Skin of body (tissue), 2 donors: ENCODE data around the gene KCNJ9. TPM values are rescaled to one million over a fixed set of nuclear protein-coding genes. Genes with fewer than 3 reads are reported as not detected.

Experiments used
- DNase-seq: peaks from one replicate; lab custom pipeline; 2025; lab: John Stamatoyannopoulos, UW
- total RNA-seq: library from RNA; depleted of rRNA; stranded (reverse); fragments of >200 nt; gene quantifications from one replicate; pipeline ENCODE4 v1.2.3, GENCODE V29; 2014

Gene KCNJ9
- total RNA-seq, 1 donor from 2014 or later, result not detected

DNA sequence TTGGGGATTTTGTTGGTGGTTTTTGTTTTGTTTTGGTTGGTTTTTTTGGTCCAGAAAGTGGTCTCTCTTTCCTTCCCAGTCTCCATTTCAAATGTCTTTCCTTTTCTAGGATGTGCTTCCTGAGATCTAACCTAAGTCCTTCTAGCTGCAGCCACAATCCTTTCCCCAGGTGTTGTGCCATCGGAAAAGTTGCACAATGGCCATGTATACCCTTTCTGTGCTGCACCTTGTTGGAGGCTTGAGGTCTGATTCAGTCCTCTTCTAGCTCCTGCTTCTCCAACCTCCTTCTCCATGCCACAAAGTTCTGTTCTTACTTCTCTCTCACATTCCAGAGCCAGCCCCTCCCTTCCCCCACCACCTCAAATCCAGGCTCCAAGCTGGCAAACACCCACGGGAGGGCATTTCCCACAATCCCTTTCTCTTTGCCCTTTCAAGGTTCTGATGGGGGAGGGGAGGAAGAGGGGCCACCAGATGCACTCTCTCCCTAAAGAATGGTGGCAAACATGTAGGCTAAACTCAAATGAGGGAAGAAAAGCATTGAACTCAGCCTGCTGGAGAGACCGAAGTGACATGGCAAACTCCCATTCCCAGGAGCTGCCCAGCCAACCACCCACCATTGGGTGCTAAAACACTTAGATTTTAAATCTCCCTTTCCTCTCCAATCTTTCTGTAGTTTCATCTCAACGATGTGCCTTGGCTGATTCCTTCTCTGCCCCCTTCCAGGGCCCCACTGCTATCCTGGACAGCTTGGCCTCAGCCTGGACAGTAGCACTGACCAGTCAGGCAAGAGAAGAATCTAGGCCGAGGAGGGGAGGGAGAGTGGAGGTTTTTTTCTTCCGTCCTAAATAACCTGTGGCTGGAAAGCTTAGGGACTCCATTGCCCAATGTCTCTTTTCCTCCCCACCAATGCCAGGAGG is 14.3 kb upstream of the KCNJ9 start:
- DNase-seq, result no peak

DNA sequence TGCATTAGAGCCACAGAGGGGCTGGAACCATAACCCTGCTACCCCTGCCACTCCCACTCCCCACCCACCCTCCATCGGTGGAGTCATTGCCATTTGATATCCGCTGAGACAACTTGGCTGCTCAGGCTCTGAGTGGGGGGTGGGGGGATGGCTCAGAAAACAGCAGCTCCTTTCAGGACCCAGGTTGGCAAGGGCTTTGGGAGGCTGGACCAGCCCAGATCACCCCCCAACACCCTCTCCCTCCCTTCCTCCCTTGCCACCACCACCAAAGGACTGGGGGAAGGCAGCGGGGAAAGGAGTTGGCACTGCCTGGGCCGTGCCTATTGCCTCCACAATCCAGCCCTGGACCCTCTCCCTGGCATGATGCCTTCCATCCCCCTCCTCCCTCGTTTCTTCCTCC is 13.1 kb upstream of the KCNJ9 start:
- DNase-seq, result no peak

DNA sequence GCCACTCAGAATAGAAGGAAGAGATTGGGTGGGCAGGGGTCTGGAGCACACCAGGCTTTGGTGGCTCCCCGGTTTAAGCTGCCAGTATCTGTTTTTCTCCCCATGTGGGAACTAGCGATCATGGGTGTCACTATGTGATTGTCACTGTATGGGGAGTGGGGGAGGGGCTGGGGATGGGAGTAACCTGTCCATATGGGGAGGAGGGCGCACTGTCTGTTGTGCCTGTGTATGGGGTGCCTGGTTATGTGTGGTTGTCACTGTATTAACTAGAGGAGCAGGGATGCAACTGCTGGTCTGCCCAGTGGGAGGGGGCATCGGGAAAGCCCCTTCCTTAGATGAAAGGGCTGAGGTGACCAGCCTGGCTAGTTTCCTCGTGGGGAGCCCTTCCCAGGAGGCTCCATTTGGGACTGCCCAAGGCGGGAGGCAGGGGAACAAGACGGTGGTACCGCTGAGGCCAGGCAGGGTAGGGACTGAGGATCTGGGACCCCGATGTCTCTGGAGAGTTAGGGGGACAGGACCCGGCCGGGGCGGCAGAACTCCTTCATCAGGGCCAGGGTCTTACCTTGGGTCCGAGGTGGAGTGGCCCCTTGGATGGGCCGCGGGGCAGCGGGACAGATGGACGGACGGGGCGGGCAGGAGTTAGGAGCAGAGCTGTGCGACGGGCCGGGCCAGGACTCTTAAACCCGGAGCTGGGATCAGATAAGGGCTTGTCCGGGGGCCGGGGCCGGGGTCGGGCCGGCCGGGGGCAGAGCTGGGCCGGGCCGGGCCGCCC is 11.7 kb upstream of the KCNJ9 start, which contains the start of gene KCNJ10:
KCNJ10 (minus strand) TSS at position 701 of the 772 bp plus-strand sequence. CDS start 27,628 bp downstream, outside the sequence.
- DNase-seq, result no peak

DNA sequence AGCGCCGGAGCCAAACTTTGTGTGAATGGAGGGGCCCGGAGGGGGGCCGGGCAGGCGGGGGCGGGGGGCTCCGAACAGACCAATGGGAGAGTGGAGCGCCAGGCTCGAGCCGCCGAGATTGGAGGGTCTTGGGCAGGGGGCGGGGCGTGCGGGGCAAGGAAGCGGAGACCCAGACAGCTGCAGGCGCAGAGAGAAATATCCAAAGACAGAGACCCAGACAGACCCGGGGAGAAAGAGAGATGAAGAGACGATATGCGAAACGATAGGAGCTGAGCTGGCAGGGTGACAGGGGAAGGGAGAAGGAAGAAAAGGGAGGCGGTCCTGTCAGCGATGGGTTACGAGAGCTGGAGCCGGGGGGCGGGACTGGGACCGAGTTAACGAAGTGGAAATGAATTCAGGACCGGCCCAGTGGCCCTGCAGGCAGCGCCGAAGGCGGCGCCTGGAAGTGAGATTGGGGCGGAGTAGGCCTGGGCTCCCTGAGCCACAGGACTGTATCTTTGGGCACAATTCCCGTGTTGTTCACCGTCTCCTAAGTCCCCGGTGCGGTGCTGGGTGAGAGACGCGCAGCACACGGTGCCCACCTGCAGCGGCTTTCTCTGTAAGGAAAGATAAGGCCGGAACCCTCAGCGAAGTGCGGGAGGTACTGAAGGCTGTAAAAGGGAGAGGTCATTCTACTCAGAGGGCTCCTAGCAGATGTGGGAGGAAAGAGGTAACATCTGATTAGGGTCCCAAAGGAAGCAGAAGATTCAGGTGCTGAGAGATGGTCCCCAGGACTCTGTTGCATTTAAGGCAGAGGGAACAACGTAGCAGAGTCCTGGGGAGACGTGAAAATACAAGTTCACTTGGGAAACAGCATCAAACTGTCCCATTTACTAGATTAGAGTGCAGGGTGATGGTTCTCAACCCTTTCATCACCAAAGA is 10.8 kb upstream of the KCNJ9 start:
- DNase-seq, result peak; percentile 50

DNA sequence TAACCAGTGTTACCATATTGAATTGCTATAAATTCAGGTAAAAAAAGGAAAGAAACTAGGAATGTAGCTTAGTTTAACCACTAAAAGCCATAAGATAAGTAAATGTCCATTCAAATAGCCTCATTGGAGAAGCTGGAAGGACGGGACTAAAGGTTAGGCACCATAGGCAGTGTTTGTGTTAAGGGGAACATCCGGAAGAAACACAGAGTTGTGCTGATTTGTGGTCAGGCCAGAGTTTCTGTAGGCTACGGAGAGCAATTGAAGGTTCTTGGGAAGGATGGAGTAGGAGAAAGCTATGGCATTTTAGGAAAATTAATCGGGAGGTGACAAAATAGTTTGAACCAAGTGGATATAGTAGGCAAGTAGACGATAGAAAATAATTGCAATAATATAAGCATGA is 10.0 kb upstream of the KCNJ9 start:
- DNase-seq, result no peak

DNA sequence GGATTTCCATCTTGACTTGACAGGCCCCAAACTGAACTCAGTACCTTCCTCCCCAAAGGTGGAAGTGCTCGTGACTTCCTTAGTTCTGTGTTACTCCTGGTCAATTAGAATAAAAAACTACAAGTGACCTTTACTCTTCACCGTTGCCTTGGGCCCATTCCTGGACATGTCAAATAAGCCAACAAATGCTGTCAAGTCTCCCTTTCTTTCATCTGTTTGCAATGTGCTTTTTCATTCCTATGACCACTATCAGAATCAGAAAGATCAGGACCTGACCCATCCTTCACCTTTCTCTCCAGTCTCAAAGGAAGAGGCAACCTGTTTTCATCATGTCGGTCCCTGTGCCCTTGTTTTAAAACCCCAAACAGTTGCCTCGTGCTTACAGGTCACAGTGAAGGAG is 6.5 kb upstream of the KCNJ9 start:
- DNase-seq, result no peak

DNA sequence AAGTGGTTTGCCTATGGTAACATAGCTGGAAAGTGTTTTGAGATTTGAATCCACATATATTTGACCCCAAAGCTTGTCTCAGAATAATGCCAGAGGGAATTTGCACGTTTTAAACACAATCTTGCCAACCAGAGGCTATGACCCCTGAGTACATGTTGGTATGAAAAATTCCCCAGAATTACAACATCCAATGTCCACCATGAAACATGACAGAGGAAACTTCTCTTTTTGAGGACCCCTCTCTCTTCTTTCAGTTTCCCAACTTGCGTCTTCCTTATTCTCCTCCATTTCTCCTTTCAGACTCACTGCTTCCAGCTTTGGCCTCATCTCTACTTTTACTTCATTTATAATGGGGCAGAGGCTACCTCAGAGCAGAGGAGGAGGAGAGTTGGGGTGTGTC is 5.5 kb upstream of the KCNJ9 start:
- DNase-seq, result no peak

DNA sequence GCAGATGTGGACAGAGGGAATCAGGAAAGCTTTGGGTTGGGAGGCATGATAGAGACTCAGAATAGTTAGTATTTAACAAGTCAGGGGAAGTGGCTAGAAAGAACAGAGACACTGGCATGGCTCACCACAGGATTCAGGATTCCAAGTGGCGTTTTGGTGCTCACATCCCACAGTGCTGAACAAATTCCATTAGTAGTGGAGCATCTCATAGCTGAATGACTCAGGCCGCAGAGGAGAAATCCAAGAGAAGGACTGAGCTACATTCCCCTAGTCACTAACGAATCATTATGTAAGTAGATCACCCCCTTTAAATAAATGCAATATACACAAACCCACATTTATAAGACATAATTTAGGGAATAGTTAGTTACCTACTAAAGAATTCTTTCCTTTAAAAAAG is 5.0 kb upstream of the KCNJ9 start:
- DNase-seq, result no peak

DNA sequence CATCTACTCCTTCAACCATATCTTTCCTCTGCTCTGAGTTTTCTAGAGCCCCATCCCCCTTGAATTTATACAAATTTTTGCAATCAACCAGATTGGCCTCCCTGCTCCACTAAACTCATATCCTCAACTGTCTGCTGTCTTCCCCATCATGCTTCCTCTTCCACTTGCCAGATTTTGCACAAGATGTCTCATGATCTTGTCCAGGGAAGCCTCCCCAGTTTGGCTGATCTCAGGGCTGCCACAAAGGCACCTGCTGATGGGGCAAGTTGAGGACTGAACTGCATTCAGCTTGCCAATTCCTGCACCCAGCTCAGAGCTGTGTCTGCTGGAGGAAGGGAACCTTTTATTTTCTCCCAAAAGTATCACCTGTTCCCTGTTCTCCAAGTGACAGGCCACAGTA is 3.9 kb upstream of the KCNJ9 start:
- no peak for DNase-seq

DNA sequence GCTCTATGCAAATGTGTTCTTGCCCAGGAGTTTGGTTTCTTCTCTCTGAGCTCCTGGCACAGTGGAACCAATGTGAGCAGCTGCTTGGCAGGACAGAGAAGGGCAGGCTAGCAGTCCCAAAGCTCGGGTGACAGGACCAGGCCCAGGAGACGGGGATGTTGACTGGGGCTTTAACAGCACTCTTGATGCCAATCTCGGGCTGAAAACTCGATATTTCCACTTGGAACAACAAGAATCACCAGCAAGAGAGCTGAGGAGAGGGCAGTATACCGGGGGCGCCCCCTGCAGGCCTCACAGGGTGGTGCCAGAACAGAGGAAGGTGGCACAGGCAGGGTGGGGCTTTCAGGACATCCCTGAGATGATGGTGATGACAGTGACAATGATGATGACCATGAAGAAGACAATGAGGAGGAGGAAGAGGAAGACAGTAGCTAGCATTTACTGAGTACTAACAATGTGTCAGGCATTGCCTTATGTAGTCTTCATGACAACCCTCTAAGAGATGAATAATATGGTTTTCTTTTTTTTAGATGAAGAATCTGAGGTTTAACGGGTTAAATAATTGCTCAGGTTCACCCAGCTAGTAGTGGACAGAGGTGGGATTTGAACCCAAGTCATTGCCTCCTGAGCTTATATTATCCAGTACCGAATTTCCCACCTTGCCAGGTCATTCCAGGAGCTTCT is 2.7 kb upstream of the KCNJ9 start:
- DNase-seq, result no peak

DNA sequence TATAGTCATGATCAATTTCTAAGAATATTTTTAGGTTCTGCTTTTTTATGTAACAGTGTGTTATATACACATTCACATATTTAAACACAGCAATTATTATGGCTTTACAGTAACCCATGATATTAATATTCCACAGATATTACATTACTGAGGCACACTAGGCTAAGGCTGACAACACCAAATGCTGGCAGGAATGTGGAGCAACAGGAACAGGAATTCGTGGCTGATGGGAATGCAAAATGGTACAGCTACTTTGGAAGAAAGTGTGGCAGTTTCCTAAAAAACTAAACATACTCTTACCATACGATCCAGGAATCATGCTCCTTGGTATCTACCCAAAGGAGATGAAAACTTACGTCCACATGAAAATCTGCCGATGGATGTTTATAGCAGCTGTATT is 1.9 kb upstream of the KCNJ9 start:
- DNase-seq, result no peak

DNA sequence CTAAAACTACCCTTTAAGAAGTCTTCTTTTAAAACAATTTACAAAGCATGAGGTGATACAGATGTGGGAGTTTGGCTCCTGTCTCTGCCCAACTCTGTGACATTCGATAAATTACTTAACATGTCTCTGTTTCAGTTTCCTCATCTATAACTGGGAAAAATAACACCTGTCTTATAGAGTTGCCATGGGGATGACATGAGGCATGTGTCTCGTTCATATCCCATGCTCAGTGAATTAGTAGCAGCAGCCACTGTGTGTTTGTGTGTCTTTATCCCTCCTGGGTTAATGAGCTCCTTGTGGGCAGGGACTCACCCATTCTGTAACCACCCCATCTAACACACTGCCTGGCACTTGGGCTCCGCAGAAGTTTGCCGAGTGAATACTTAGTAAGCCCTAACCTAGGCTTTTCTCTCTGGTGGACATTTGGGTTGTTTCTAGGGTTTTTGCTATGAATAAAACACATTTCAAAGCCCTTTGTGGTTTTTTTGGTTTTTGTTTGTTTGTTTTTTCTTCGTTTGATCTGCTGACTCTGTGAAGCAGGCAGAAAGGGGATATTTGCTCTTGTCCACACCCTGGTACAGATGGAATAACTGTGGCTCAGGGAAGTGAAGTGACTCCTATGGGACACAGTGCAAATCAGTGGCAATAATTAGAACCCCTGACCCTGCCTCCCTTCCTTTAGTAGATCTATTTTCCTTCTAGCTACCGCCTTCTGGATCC is 797 bp upstream of the KCNJ9 start:
- no peak for DNase-seq

DNA sequence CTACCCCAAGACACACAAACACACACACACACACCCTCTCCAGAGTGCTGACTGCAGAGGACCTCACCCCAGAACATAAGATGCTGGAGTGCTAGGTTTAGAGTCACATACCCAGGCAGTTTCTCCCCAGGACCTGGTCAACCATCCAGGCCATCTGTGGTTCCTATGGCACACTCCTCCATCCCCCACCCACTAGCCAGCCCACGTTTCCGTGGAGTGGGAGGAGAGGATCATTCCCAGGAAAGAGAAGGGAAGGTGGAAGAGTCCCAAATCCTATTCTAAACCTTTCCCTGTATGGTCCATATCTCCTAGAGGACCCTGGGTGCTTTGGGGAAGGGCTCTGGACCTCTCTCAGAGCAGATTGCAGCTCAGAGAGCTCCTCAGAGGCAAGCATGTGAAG is 1.1 kb downstream of the KCNJ9 start:
- no peak for DNase-seq

DNA sequence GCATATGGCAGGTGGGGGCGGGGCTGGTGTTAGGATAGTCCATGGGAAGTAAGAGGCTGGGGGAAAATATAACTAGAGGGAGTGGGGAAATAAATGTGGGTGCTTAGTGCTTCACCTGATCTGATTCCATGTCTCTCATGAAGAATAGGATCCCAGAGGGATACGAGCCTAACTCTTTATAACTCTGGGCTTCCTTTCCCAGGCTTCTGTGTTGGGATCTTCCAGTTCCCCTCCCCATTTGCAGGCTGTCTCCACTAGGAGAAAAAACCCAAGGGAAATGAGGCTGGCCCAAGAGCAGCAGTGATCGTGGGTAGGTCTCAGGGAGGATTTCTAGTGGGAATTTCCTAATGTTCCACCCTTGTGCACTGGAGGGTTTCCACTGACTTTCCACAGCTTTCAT is 1.6 kb downstream of the KCNJ9 start:
- DNase-seq, result no peak

DNA sequence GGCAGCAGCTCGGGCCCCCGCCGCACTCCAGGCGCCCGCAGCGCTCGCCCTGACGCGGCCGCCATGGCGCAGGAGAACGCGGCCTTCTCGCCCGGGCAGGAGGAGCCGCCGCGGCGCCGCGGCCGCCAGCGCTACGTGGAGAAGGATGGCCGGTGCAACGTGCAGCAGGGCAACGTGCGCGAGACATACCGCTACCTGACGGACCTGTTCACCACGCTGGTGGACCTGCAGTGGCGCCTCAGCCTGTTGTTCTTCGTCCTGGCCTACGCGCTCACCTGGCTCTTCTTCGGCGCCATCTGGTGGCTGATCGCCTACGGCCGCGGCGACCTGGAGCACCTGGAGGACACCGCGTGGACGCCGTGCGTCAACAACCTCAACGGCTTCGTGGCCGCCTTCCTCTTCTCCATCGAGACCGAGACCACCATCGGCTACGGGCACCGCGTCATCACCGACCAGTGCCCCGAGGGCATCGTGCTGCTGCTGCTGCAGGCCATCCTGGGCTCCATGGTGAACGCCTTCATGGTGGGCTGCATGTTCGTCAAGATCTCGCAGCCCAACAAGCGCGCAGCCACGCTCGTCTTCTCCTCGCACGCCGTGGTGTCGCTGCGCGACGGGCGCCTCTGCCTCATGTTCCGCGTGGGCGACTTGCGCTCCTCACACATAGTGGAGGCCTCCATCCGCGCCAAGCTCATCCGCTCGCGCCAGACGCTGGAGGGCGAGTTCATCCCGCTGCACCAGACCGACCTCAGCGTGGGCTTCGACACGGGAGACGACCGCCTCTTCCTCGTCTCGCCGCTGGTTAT is 2.8 kb downstream of the KCNJ9 start:
- no peak for DNase-seq

DNA sequence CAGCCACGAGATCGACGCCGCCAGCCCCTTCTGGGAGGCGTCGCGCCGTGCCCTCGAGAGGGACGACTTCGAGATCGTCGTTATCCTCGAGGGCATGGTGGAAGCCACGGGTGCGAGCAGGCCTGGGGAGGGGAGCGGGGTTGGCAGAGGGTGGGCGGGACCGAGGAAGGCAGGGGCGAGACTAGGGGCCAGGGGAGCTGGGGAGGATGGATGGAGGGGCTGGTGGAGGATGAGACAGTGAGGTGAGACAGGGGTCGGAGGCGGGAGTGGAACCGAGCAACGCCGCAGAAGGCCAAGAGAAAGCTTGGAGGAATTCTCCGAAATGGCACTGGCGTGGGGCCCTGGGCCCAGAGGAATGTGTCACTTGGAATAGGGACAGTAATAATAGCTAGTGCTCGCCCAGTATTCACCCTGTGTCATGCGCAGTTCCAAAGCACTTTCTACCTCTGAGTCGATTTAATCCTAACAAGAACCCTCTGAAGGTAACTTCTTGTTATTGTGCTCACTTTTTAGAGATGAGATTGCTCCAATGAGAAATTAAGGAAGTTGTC is 3.5 kb downstream of the KCNJ9 start:
- no peak for DNase-seq

DNA sequence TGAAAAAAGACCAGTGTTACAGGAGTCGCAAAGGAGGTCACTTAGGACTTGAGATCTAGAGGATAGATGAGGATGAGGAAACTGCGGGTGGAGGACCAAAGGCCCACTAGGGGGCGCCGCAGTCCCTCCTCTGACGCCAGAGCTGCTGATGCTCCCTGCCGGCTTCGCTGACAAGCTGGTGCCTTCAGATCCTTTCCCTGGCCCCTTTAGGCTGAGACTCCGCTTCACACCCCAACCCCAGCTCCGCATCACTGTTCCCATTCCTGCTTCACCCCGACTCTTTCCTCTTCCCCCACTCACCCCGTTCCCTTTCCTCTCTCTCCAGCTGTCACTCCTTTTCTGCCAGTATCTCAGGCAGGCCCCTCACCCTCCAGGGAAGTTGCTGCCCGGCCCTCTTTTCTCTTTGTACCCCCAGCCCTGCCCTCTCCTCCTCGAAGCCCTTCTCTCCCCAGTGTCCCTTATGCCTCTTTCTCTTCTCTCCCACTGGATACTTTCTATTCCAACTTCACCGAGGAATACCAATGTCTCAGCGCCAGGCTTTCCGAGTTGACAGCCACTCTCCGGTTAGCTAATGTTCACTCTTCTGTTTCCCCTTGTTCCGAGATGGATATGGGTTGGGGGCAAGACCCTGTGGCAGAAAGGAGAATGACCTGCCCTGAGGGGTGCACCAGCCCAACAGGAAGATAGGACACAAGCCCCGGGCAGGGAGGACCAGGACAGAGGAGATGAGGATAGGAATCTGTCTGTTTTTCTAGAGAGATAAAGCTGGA is 4.5 kb downstream of the KCNJ9 start:
- DNase-seq, result peak; percentile 17

DNA sequence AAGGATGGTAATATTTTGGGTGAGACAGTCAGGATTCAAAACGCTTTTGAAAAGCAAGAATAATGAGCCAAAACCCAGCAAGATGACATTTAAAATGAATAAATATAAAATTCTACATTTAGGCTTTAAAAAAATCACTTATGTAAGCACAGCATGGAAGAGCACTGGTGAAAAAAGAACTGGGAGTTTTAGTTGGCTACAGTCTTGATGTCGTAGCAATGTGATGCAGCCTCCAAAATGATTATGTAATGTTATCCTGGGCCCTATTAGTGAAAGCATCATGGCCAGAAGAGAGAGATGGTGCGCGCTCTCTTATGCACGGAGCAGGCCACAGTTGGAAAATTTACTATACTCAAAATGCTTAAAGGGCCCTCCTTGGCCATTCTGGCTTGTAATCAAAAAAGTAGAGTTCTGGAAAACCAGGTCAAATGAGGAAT is 5.1 kb downstream of the KCNJ9 start:
- DNase-seq, result peak; percentile 23
